ENCODE measurements around the gene HECTD4. TPM values are rescaled to one million over a fixed set of nuclear protein-coding genes. Genes with fewer than 3 reads are reported as not detected.

HECTD4 gene
- total RNA-seq, 2 experiments from 2014 or later: 34.5 to 62.4 TPM

GRCh38 chr12:112166051-112167015 lies 215.9 kb downstream of the HECTD4 start:
- Histone ChIP-seq H3K4me3 (ENCODE audit: low read depth, low read length, poor library complexity, severe bottlenecking) (no peak overlapping the region), H4K20me1 (ENCODE audit: insufficient read depth, low read length) (no peaks in the 10 kb centered on the region), H3K4me1 (ENCODE audit: insufficient read depth, low read length, poor library complexity, severe bottlenecking) (no peaks in the 10 kb centered on the region), H3K4me2 (ENCODE audit: low read length) (no peak overlapping the region), H3K27ac (ENCODE audit: low read depth, low read length, poor library complexity, severe bottlenecking) (no peak overlapping the region), H3K9me3 (ENCODE audit: low read length) (no peaks in the 10 kb centered on the region), H2AFZ (ENCODE audit: low read length) (no peak overlapping the region), H3K9me2 (ENCODE audit: insufficient read depth, low read length) (no peaks in the 10 kb centered on the region), H3K36me3 (ENCODE audit: insufficient read depth, low read length) (peaks cover 23% of the 10 kb centered on the region; the same call in 1 of the 2 replicates), H3K79me2 (ENCODE audit: insufficient read depth, low read depth, low read length) (no peaks in the 10 kb centered on the region)
- TF ChIP-seq CTCF (conservative IDR thresholded peaks at IDR 0.05; ENCODE audit: low read length): no peak
- TF ChIP-seq EZH2phosphoT487 (IDR thresholded peaks at IDR 0.05; ENCODE audit: borderline replicate concordance, low read depth, low read length): no peak
- ChIA-PET CTCF (ENCODE audit: unreplicated experiment) (no interaction called here), POLR2A (no interaction called here)
- no TSS peak for BruUV-seq (replicated peaks)
- no peak for DNase-seq (ENCODE audit: low spot score)
- intact Hi-C loops (cut with micrococcal nuclease; ENCODE audit: unreplicated experiment): no loop called here

GRCh38 chr12:112165624-112166023 lies 216.6 kb downstream of the HECTD4 start:
- no peaks in the 10 kb centered on the region for H4K20me1 ChIP-seq (ENCODE audit: insufficient read depth, low read length)
- no peaks in the 10 kb centered on the region for H3K4me1 ChIP-seq (ENCODE audit: insufficient read depth, low read length, poor library complexity, severe bottlenecking)
- H3K4me3 ChIP-seq (ENCODE audit: low read depth, low read length, poor library complexity, severe bottlenecking): no peak overlapping the region
- ChIA-PET POLR2A (no interaction called here), CTCF (ENCODE audit: unreplicated experiment) (no interaction called here)
- peaks cover 24% of the 10 kb centered on the region for H3K36me3 ChIP-seq (ENCODE audit: insufficient read depth, low read length)
- H3K4me2 ChIP-seq (ENCODE audit: low read length): no peak overlapping the region
- no peak overlapping the region for H3K27ac ChIP-seq (ENCODE audit: low read depth, low read length, poor library complexity, severe bottlenecking)
- H2AFZ ChIP-seq (ENCODE audit: low read length): no peak overlapping the region
- DNase-seq (ENCODE audit: low spot score): no peak
- BruUV-seq (replicated peaks): no TSS peak
- H3K79me2 ChIP-seq (ENCODE audit: insufficient read depth, low read depth, low read length): no peaks in the 10 kb centered on the region
- intact Hi-C loops (cut with micrococcal nuclease; ENCODE audit: unreplicated experiment): no loop called here
- H3K9me2 ChIP-seq (ENCODE audit: insufficient read depth, low read length): no peaks in the 10 kb centered on the region
- TF ChIP-seq EZH2phosphoT487 (IDR thresholded peaks at IDR 0.05; ENCODE audit: borderline replicate concordance, low read depth, low read length) (no peak), CTCF (conservative IDR thresholded peaks at IDR 0.05; ENCODE audit: low read length) (no peak)
- no peaks in the 10 kb centered on the region for H3K9me3 ChIP-seq (ENCODE audit: low read length)
